K562 (cell line): ENCODE results near the gene DIRAS1. TPM values are rescaled to one million over a fixed set of nuclear protein-coding genes. Genes with fewer than 3 reads are reported as not detected.

Experiments used
- BCL6 ChIP-seq: fragments of 250-450 bp; sonication (Bioruptor Pico); IDR thresholded peaks from 2 replicates; pipeline ENCODE4 v1.4.0; 2020
- EHMT2 ChIP-seq: fragments of 450-650 bp; IDR thresholded peaks from 2 replicates; pipeline ENCODE4 v1.6.1; 2018; ENCODE audit warnings: antibody characterized with exemption
- PTBP1 ChIP-seq: fragments of 200-400 bp; formaldehyde crosslinking; IDR thresholded peaks from 2 replicates; pipeline ENCODE4 v1.6.1; 2017; ENCODE audit warnings: low read depth, low read length
- RAD51 ChIP-seq: fragments of 450-650 bp; IDR thresholded peaks from 2 replicates; pipeline ENCODE4 v1.7.1; 2016; ENCODE audit warnings: low read depth, mild to moderate bottlenecking, borderline replicate concordance
- RBM17 ChIP-seq: fragments of 200-400 bp; formaldehyde crosslinking; IDR thresholded peaks from 2 replicates; pipeline ENCODE4 v1.6.1; 2017; ENCODE audit warnings: low read depth, mild to moderate bottlenecking, low read length, borderline replicate concordance
- SIRT6 ChIP-seq: IDR thresholded peaks from one replicate; pipeline ENCODE4 v1.6.1; 2012; ENCODE audit warnings: low read depth, mild to moderate bottlenecking, control low read depth, inconsistent platforms, low read length, moderate library complexity
- SRSF7 ChIP-seq: fragments of 200-400 bp; formaldehyde crosslinking; optimal IDR thresholded peaks from 2 replicates; pipeline ENCODE3; 2017; ENCODE audit warnings: mild to moderate bottlenecking, low read depth, low read length
- TRIM25 ChIP-seq: fragments of 450-650 bp; IDR thresholded peaks from 2 replicates; pipeline ENCODE4 v1.7.0; 2016; ENCODE audit warnings: borderline replicate concordance
- TSHZ1 ChIP-seq: fragments of 250-450 bp; sonication (Bioruptor Pico); IDR thresholded peaks from 2 replicates; pipeline ENCODE4 v1.4.0; 2020; ENCODE audit warnings: mild to moderate bottlenecking, moderate library complexity
- ZBTB1 ChIP-seq: sonication (generic); formaldehyde crosslinking; IDR thresholded peaks from 2 replicates; pipeline ENCODE4 v1.8.1; 2023; ENCODE audit warnings: missing genetic modification reagents, low read depth, mild to moderate bottlenecking, borderline replicate concordance
- ZBTB17 ChIP-seq: fragments of 450-650 bp; formaldehyde crosslinking; IDR thresholded peaks from 2 replicates; pipeline ENCODE4 v1.4.0; 2020; ENCODE audit warnings: mild to moderate bottlenecking
- ZNF133 ChIP-seq: fragments of 250-450 bp; sonication (Bioruptor Pico); IDR thresholded peaks from 2 replicates; pipeline ENCODE4 v1.4.0; 2020; ENCODE audit warnings: mild to moderate bottlenecking
- ZNF239 ChIP-seq: fragments of 250-450 bp; sonication (Bioruptor Pico); IDR thresholded peaks from 2 replicates; pipeline ENCODE4 v1.4.0; 2020; ENCODE audit warnings: mild to moderate bottlenecking
- polyA plus RNA-seq, 8 experiments: library from polyadenylated mRNA; depleted of rRNA in 4 of 8; stranded (reverse) in 5 of 8; unstranded in 3 of 8; fragments of >200 nt; fragmentation: Nextera tagmentation in 2 of 8; fragmentation: Illumina TruSeq in 1 of 8; extraction: Ambion mirVana in 2 of 8; extraction: Trizol in 1 of 8; gene quantifications; 2 replicates each; pipeline versions ENCODE4 v1.2.1 to v1.2.3, GENCODE V29; 2011 to 2014; ENCODE audit warnings: inconsistent platforms in 1 of 8, missing spikeins in 1 of 8
- total RNA-seq, 7 experiments: library from RNA; depleted of rRNA in 6 of 7; stranded (reverse); fragments of >200 nt in 6 of 7; fragmentation: Illumina TruSeq in 2 of 7; extraction: Trizol in 2 of 7; gene quantifications; 2 replicates each; pipeline versions ENCODE4 v1.2.1 to v1.2.3, GENCODE V29; 2011 to 2021; ENCODE audit warnings: low replicate concordance in 1 of 7
- TF ChIP-seq, protein P1 (sequence below), 2 experiments: fragments of 450-650 bp; IDR thresholded peaks; 2 replicates each; pipeline ENCODE4 v1.6.1; 2018; ENCODE audit warnings: mild to moderate bottlenecking in 2 of 2, low read depth in 1 of 2; ENCODE audit not compliant: partially characterized antibody in 2 of 2
- TF ChIP-seq, protein P2 (sequence below): fragments of 250-450 bp; sonication (Bioruptor Pico); IDR thresholded peaks from 2 replicates; pipeline ENCODE4 v1.5.0; 2021; ENCODE audit warnings: mild to moderate bottlenecking, moderate library complexity

DIRAS1 gene
- total and polyA plus RNA-seq, 9 of the 15 experiments (the other 6 are each of a cell fraction or from before 2014, with no cell fraction given), result 0.11 to 12.0 (median 2.9) TPM

- TF ChIP-seq SIRT6 (no peak), ZBTB1 (CRISPR knock-in tag) (peak; percentile 85), ZBTB17 (CRISPR knock-in tag) (no peak), ZNF133 (no peak), RAD51 (no peak), TSHZ1 (0 out of 2 replicates have a peak, but pooled peaks have one; percentile 73), RBM17 (no peak), EHMT2 (peak; percentile 100), BCL6 (CRISPR knock-in tag) (no peak), SRSF7 (no peak), TRIM25 (no peak), PTBP1 (no peak), ZNF239 (CRISPR knock-in tag) (peak; percentile 62)
- TF ChIP-seq, protein P1, sequence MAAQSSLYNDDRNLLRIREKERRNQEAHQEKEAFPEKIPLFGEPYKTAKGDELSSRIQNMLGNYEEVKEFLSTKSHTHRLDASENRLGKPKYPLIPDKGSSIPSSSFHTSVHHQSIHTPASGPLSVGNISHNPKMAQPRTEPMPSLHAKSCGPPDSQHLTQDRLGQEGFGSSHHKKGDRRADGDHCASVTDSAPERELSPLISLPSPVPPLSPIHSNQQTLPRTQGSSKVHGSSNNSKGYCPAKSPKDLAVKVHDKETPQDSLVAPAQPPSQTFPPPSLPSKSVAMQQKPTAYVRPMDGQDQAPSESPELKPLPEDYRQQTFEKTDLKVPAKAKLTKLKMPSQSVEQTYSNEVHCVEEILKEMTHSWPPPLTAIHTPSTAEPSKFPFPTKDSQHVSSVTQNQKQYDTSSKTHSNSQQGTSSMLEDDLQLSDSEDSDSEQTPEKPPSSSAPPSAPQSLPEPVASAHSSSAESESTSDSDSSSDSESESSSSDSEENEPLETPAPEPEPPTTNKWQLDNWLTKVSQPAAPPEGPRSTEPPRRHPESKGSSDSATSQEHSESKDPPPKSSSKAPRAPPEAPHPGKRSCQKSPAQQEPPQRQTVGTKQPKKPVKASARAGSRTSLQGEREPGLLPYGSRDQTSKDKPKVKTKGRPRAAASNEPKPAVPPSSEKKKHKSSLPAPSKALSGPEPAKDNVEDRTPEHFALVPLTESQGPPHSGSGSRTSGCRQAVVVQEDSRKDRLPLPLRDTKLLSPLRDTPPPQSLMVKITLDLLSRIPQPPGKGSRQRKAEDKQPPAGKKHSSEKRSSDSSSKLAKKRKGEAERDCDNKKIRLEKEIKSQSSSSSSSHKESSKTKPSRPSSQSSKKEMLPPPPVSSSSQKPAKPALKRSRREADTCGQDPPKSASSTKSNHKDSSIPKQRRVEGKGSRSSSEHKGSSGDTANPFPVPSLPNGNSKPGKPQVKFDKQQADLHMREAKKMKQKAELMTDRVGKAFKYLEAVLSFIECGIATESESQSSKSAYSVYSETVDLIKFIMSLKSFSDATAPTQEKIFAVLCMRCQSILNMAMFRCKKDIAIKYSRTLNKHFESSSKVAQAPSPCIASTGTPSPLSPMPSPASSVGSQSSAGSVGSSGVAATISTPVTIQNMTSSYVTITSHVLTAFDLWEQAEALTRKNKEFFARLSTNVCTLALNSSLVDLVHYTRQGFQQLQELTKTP (IDR thresholded peaks at IDR 0.05; ENCODE audit: low read depth in 1 of 2, partially characterized antibody in 2 of 2), result peak in 1 of 2 experiments; percentile 99
- TF ChIP-seq, protein P2, sequence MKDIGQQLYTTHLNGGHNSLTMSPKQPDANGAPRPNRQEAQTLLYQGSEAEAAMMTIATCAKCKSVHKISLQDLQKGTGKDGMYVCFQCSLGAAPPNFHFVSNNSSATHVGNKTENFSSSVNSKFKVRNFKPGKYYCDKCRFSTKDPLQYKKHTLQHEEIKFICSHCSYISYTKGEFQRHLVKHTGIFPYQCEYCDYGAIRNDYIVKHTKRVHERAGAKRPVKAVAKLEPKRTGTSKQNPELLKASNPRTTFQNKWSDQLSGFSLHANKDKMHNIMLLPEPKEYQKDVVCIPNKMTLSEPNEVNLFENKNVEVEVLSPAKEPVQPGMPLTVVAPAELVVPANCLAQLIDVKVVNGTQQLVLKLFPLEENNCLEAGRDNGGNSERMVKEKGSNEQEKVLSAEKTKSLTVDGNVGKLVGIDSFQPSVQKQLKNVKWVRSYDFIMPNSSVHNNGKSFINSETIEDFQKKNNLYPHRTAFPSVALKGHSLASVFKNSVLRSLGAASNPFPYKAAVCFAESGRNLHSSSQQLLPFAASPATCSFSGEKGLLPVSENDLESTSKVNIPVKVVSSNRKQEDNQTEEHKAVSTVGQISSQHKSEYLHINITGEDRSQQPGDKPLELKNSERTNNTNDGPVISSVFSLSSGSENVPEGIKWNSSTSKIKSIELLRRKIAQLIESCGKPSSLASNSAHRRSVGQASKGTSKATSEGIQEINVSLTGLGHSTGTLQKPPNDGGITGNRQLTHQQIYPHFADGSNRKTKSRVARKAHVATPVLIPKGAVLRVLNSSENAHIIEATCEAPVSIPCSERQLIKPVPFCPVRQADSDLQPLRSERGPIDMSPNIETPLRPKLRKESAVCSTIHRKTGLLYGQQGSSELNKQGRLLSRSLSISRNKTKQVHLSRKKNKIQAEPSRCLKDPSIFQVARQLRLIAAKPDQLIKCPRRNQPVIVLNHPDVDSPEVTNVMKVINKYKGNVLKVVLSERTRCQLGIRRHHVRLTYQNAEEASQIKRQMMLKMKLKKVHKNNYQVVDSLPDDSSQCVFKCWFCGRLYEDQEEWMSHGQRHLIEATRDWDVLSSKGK (CRISPR knock-in tag), result no peak
These were observed 18.6 kb upstream of the DIRAS1 start, which contains the start of gene SLC39A3 (continued) for GRCh38 chr19:2739602-2740313.
